Measurements from ENCODE around the gene OPCML. TPM values are rescaled to one million over a fixed set of nuclear protein-coding genes. Genes with fewer than 3 reads are reported as not detected.

OPCML gene
- total RNA-seq, 1 experiment from 2014 or later = not detected

GRCh38 chr11:132427611-132428010, 1104.7 kb downstream of the OPCML start:
- Histone ChIP-seq H4K20me1 (ENCODE audit: low read length) (no peaks in the 10 kb centered on the region), H3K4me1 (ENCODE audit: insufficient read depth, low read length) (no peaks in the 10 kb centered on the region), H3K9ac (ENCODE audit: low read length) (no peak overlapping the region), H3K4me3 (ENCODE audit: low read length) (no peak overlapping the region), H3K27ac (ENCODE audit: low read length) (no peak overlapping the region), H3K9me3 (ENCODE audit: low read length) (peaks cover 10% of the 10 kb centered on the region; the same call in 1 of the 2 replicates), H3K9me2 (replicated peaks; ENCODE audit: low read length) (no peaks in the 10 kb centered on the region), H3K36me3 (ENCODE audit: low read depth, low read length) (no peaks in the 10 kb centered on the region), H3F3A (ENCODE audit: low read length, unreplicated experiment) (no peaks in the 10 kb centered on the region), H3K79me2 (ENCODE audit: low read length) (no peaks in the 10 kb centered on the region), H2AFZ (ENCODE audit: low read length) (no peak overlapping the region), H3K27me3 (ENCODE audit: low read length) (0 out of 2 replicates have a peak, but pooled peaks cover 4% of the 10 kb centered on the region), H3K4me2 (ENCODE audit: low read length) (no peak overlapping the region)
- BruUV-seq (replicated peaks) = no TSS peak
- ChIA-PET POLR2A (ENCODE audit: unreplicated experiment) (no interaction called here), CTCF (no interaction called here)
- ATAC-seq (no peak), DNase-seq (no peak)
- TF ChIP-seq EZH2phosphoT487 (IDR thresholded peaks at IDR 0.05; ENCODE audit: borderline replicate concordance, low read length) (no peak), EZH2 (IDR thresholded peaks at IDR 0.05; ENCODE audit: low read length, unreplicated experiment) (no peak)
- TF ChIP-seq, protein P1, sequence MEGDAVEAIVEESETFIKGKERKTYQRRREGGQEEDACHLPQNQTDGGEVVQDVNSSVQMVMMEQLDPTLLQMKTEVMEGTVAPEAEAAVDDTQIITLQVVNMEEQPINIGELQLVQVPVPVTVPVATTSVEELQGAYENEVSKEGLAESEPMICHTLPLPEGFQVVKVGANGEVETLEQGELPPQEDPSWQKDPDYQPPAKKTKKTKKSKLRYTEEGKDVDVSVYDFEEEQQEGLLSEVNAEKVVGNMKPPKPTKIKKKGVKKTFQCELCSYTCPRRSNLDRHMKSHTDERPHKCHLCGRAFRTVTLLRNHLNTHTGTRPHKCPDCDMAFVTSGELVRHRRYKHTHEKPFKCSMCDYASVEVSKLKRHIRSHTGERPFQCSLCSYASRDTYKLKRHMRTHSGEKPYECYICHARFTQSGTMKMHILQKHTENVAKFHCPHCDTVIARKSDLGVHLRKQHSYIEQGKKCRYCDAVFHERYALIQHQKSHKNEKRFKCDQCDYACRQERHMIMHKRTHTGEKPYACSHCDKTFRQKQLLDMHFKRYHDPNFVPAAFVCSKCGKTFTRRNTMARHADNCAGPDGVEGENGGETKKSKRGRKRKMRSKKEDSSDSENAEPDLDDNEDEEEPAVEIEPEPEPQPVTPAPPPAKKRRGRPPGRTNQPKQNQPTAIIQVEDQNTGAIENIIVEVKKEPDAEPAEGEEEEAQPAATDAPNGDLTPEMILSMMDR (conservative IDR thresholded peaks at IDR 0.05; ENCODE audit: low read depth, low read length) = no peak
- intact Hi-C loops (cut with micrococcal nuclease) = no loop called here

- peaks cover 15% of the 10 kb centered on the region; the same call in 1 of the 2 replicates for H3K9me3 ChIP-seq (ENCODE audit: low read length)
- POLR2A ChIA-PET (ENCODE audit: unreplicated experiment) = no interaction called here
- H4K20me1 ChIP-seq (ENCODE audit: low read length) = no peaks in the 10 kb centered on the region
- H3K9ac ChIP-seq (ENCODE audit: low read length) = no peak overlapping the region
- no peak overlapping the region for H2AFZ ChIP-seq (ENCODE audit: low read length)
- DNase-seq (no peak), ATAC-seq (no peak)
- H3K36me3 ChIP-seq (ENCODE audit: low read depth, low read length) = no peaks in the 10 kb centered on the region
- TF ChIP-seq EZH2 (IDR thresholded peaks at IDR 0.05; ENCODE audit: low read length, unreplicated experiment) = no peak
- no peak for TF ChIP-seq EZH2phosphoT487 (IDR thresholded peaks at IDR 0.05; ENCODE audit: borderline replicate concordance, low read length)
- TF ChIP-seq, protein P1 (conservative IDR thresholded peaks at IDR 0.05; ENCODE audit: low read depth, low read length) = no peak
- H3K9me2 ChIP-seq (replicated peaks; ENCODE audit: low read length) = no peaks in the 10 kb centered on the region
- H3F3A ChIP-seq (ENCODE audit: low read length, unreplicated experiment) = no peaks in the 10 kb centered on the region
- H3K27me3 ChIP-seq (ENCODE audit: low read length) = no peaks in the 10 kb centered on the region
- H3K4me2 ChIP-seq (ENCODE audit: low read length) = no peak overlapping the region
- CTCF ChIA-PET = no interaction called here
- no peak overlapping the region for H3K4me3 ChIP-seq (ENCODE audit: low read length)
- H3K79me2 ChIP-seq (ENCODE audit: low read length) = no peaks in the 10 kb centered on the region
- BruUV-seq (replicated peaks) = no TSS peak
- intact Hi-C loops (cut with micrococcal nuclease) = no loop called here
- no peak overlapping the region for H3K27ac ChIP-seq (ENCODE audit: low read length)
- H3K4me1 ChIP-seq (ENCODE audit: insufficient read depth, low read length) = no peaks in the 10 kb centered on the region
Measured at GRCh38 chr11:132424433-132424832, 1107.9 kb downstream of the OPCML start.

DNA sequence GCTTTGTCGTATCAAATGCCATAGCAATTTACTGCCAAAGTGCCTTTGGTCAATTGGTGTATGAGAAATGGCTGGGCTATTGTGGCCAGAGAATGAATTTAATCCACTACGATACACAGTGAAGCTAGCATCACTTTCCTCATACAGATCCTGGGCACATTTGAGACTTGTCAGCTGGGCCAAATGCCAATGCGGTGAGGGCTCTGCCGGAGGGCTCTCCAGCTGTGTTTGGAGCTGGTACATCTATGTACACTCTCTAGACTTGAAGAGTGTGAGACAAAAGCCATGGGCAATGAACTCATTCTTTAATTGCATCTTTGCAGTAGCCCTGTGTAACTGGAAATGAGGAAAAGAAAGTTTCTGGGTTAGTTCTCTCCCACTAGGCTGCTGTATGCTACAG, 1109.0 kb downstream of the OPCML start:
- Histone ChIP-seq H3K4me3 (ENCODE audit: low read length) (no peak overlapping the region), H2AFZ (ENCODE audit: low read length) (no peak overlapping the region), H3K79me2 (ENCODE audit: low read length) (no peaks in the 10 kb centered on the region), H3K27me3 (ENCODE audit: low read length) (no peaks in the 10 kb centered on the region), H3K9me3 (ENCODE audit: low read length) (peaks cover 15% of the 10 kb centered on the region; the same call in 1 of the 2 replicates), H3K9me2 (replicated peaks; ENCODE audit: low read length) (no peaks in the 10 kb centered on the region), H3K27ac (ENCODE audit: low read length) (no peak overlapping the region), H3K9ac (ENCODE audit: low read length) (no peak overlapping the region), H4K20me1 (ENCODE audit: low read length) (no peaks in the 10 kb centered on the region), H3F3A (ENCODE audit: low read length, unreplicated experiment) (no peaks in the 10 kb centered on the region), H3K36me3 (ENCODE audit: low read depth, low read length) (no peaks in the 10 kb centered on the region), H3K4me2 (ENCODE audit: low read length) (no peak overlapping the region), H3K4me1 (ENCODE audit: insufficient read depth, low read length) (no peaks in the 10 kb centered on the region)
- no peak for DNase-seq
- ChIA-PET CTCF (no interaction called here), POLR2A (ENCODE audit: unreplicated experiment) (no interaction called here)
- no TSS peak for BruUV-seq (replicated peaks)
- TF ChIP-seq EZH2phosphoT487 (IDR thresholded peaks at IDR 0.05; ENCODE audit: borderline replicate concordance, low read length) (no peak), EZH2 (IDR thresholded peaks at IDR 0.05; ENCODE audit: low read length, unreplicated experiment) (no peak)
- TF ChIP-seq, protein P1 (conservative IDR thresholded peaks at IDR 0.05; ENCODE audit: low read depth, low read length) = no peak
- intact Hi-C loops (cut with micrococcal nuclease) = no loop called here
- no peak for ATAC-seq

All from PC-3 (cell line).